Loucy (cell line): ENCODE results near the gene FOS.
"Not testable (repeated sequence)": the region's sequence is repeated elsewhere in the genome, so short reads cannot be mapped to it uniquely, and the experiment has no call there.

ENCODE experiments used
- H2AFZ ChIP-seq: fragments of 200-600 bp; sonication (generic); 2 replicates; pipeline ENCODE4 v1.6.0; 2016; ENCODE audit warnings: antibody characterized with exemption, mild to moderate bottlenecking, low read length, moderate library complexity
- H3F3A ChIP-seq: fragments of 200-600 bp; 2 replicates; pipeline ENCODE4 v1.6.0; 2016; ENCODE audit warnings: antibody characterized with exemption, low read depth, mild to moderate bottlenecking
- H3K27me3 ChIP-seq: fragments of 200-600 bp; sonication (generic); 2 replicates; pipeline ENCODE4 v1.6.1; 2014; ENCODE audit warnings: low read length, mild to moderate bottlenecking; ENCODE audit not compliant: insufficient read depth, poor library complexity, severe bottlenecking
- H3K36me3 ChIP-seq: fragments of 200-600 bp; sonication (generic); 2 replicates; pipeline ENCODE4 v1.6.1; 2016; ENCODE audit warnings: low read length; ENCODE audit not compliant: insufficient read depth
- H3K4me1 ChIP-seq: fragments of 200-600 bp; sonication (generic); 2 replicates; pipeline ENCODE4 v1.5.1; 2014; ENCODE audit warnings: low read length, mild to moderate bottlenecking; ENCODE audit not compliant: insufficient read depth, poor library complexity, severe bottlenecking
- H3K4me2 ChIP-seq: fragments of 200-600 bp; sonication (generic); 2 replicates; pipeline ENCODE4 v1.6.0; 2014; ENCODE audit warnings: antibody characterized with exemption, low read length, low read depth, mild to moderate bottlenecking; ENCODE audit not compliant: poor library complexity, severe bottlenecking
- H3K4me3 ChIP-seq: fragments of 200-600 bp; sonication (generic); 2 replicates; pipeline ENCODE4 v1.5.1; 2014; ENCODE audit warnings: low read length, mild to moderate bottlenecking, mixed read lengths; ENCODE audit not compliant: poor library complexity, severe bottlenecking
- H3K79me2 ChIP-seq: fragments of 200-600 bp; sonication (generic); 2 replicates; pipeline ENCODE4 v1.6.1; 2014; ENCODE audit warnings: low read length; ENCODE audit not compliant: insufficient read depth
- H3K9ac ChIP-seq: fragments of 200-600 bp; sonication (generic); 2 replicates; pipeline ENCODE4 v1.6.0; 2014; ENCODE audit warnings: mild to moderate bottlenecking, low read depth, low read length, moderate library complexity; ENCODE audit not compliant: poor library complexity, severe bottlenecking
- H3K9me2 ChIP-seq: fragments of 200-600 bp; sonication (generic); replicated peaks from 2 replicates; pipeline ENCODE4 v1.6.1; 2016; ENCODE audit warnings: low read depth, low read length, mixed read lengths
- H3K9me3 ChIP-seq: fragments of 200-600 bp; sonication (generic); 2 replicates; pipeline ENCODE4 v1.6.1; 2014; ENCODE audit warnings: mild to moderate bottlenecking, antibody characterized with exemption, low read length, low read depth; ENCODE audit not compliant: insufficient read depth
- H4K20me1 ChIP-seq: fragments of 200-600 bp; sonication (generic); 2 replicates; pipeline ENCODE4 v1.6.0; 2014; ENCODE audit warnings: antibody characterized with exemption, low read length, mild to moderate bottlenecking; ENCODE audit not compliant: insufficient read depth, poor library complexity, severe bottlenecking
- EZH2phosphoT487 ChIP-seq: fragments of 200-600 bp; IDR thresholded peaks from 2 replicates; pipeline ENCODE4 v1.6.1; 2018; ENCODE audit warnings: antibody characterized with exemption, mild to moderate bottlenecking, moderate library complexity, borderline replicate concordance
- TF ChIP-seq, protein P1 (sequence below): fragments of 200-600 bp; sonication (generic); conservative IDR thresholded peaks from 2 replicates; pipeline ENCODE4 v1.5.1; 2014; ENCODE audit warnings: mild to moderate bottlenecking, antibody characterized with exemption, low read length

FOS gene

DNA sequence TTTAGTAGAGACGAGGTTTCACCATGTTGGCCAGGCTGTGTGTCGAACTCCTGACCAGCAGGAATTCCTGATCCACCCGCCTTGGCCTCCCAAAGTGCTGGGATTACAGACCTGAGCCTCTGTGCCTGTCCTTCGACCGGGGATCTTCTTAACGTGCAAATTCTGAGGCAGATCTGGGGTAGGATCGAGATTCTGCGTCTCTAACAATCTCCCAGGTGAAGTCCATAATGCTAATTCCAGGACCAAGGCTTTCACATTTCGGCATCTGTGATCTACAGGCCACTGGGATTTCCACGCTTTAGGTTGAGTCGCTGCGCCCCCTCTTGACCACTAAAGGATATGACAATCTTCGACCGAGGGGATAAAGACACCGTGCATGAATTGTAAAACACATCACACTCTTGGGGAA lies 24.8 kb downstream of the FOS start:
- Histone ChIP-seq H3K9me3 (no peaks in the 10 kb centered on the region), H3K4me2 (no peak overlapping the region), H3K9ac (no peak overlapping the region), H3K79me2 (no peaks in the 10 kb centered on the region), H3F3A (no peaks in the 10 kb centered on the region), H4K20me1 (no peaks in the 10 kb centered on the region), H3K36me3 (no peaks in the 10 kb centered on the region), H3K4me3 (no peak overlapping the region), H2AFZ (no peak overlapping the region), H3K27me3 (no peaks in the 10 kb centered on the region), H3K9me2 (no peaks in the 10 kb centered on the region), H3K4me1 (peaks cover 7% of the 10 kb centered on the region)
- TF ChIP-seq, protein P1, sequence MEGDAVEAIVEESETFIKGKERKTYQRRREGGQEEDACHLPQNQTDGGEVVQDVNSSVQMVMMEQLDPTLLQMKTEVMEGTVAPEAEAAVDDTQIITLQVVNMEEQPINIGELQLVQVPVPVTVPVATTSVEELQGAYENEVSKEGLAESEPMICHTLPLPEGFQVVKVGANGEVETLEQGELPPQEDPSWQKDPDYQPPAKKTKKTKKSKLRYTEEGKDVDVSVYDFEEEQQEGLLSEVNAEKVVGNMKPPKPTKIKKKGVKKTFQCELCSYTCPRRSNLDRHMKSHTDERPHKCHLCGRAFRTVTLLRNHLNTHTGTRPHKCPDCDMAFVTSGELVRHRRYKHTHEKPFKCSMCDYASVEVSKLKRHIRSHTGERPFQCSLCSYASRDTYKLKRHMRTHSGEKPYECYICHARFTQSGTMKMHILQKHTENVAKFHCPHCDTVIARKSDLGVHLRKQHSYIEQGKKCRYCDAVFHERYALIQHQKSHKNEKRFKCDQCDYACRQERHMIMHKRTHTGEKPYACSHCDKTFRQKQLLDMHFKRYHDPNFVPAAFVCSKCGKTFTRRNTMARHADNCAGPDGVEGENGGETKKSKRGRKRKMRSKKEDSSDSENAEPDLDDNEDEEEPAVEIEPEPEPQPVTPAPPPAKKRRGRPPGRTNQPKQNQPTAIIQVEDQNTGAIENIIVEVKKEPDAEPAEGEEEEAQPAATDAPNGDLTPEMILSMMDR: peak; percentile 94
- no peak for TF ChIP-seq EZH2phosphoT487

DNA sequence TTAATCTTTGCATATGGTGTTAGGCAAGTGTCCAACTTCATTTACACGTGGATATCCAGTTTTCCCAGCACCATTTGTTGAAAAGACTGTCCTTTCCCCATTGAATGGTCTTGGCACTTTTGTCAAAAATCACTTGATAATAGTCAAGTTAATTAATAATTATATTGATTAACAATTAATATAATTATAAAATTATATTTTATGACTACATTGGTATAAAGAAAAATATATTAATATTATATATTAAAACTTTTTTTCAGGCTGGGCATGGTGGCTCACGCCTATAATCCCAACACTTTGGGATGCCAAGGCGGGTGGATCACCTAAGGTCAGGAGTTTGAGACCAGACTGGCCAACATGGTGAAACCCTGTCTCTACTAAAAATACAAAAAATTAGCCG lies 27.8 kb downstream of the FOS start:
- not testable (repeated sequence) for H3K4me1 ChIP-seq, H3K9me2 ChIP-seq, H2AFZ ChIP-seq, H3K4me2 ChIP-seq, H3K9me3 ChIP-seq, H3K36me3 ChIP-seq, H3K4me3 ChIP-seq, H4K20me1 ChIP-seq, H3F3A ChIP-seq, H3K27me3 ChIP-seq, H3K79me2 ChIP-seq, H3K9ac ChIP-seq

DNA sequence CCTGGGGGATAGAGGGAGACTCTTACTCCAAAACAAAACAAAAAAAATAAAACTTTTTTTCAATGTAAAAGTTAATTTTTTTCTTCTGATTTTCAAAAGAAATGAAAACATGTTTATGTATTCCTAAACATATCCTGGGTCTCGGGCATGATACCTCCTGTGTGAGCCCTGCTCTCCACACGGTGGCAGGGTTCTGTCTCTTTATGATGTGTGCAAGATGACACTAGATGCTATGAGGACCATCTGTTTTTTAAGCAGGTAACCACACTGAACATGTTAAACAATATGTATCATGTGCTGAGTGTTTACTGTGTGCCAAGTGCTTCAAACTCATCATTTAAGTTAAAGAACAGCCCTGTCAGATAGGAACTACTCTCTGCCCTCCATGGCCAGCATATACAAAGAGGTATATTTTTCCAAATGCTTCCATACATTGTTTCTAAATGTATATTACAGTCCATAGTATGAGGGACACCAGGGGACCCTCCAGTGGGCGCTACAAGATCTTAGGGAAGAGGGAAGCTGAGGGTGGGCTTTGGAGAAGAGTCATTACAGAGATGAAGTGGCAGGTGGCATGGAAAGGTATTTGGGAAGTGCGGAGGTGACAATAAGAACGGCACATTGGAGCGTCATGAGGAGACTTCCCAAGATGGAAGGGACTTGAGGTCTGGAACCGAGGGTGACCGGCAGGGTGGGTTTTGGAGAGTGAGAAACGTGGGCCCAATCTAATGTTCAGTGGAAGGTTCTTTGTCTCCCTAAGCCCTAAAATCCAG lies 28.5 kb downstream of the FOS start:
- H3K27me3 ChIP-seq: no peaks in the 10 kb centered on the region

More for the DNA sequence above, 28.5 kb downstream of the FOS start:
- H3K9ac ChIP-seq: no peak overlapping the region
- TF ChIP-seq, protein P1: peak; percentile 78
- TF ChIP-seq EZH2phosphoT487: no peak
- H3K9me3 ChIP-seq: no peaks in the 10 kb centered on the region
- H4K20me1 ChIP-seq: no peaks in the 10 kb centered on the region
- H3K36me3 ChIP-seq: no peaks in the 10 kb centered on the region
- H3K4me2 ChIP-seq: no peak overlapping the region
- peaks cover 5% of the 10 kb centered on the region for H3K4me1 ChIP-seq
- no peaks in the 10 kb centered on the region for H3K79me2 ChIP-seq
- no peaks in the 10 kb centered on the region for H3F3A ChIP-seq
- no peak overlapping the region for H3K4me3 ChIP-seq
- no peaks in the 10 kb centered on the region for H3K9me2 ChIP-seq
- peak overlapping the region; percentile 78 for H2AFZ ChIP-seq
